HUDEP-2 (cell line): Measurements from ENCODE around the gene TYW5.

Experiments
- DNase-seq, 76 experiments: peaks; one replicate each; lab custom pipeline; 2025; ENCODE audit not compliant: unreplicated experiment in 76 of 76; lab: John Stamatoyannopoulos, UW

TYW5 gene, protein sequence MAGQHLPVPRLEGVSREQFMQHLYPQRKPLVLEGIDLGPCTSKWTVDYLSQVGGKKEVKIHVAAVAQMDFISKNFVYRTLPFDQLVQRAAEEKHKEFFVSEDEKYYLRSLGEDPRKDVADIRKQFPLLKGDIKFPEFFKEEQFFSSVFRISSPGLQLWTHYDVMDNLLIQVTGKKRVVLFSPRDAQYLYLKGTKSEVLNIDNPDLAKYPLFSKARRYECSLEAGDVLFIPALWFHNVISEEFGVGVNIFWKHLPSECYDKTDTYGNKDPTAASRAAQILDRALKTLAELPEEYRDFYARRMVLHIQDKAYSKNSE

DNA sequence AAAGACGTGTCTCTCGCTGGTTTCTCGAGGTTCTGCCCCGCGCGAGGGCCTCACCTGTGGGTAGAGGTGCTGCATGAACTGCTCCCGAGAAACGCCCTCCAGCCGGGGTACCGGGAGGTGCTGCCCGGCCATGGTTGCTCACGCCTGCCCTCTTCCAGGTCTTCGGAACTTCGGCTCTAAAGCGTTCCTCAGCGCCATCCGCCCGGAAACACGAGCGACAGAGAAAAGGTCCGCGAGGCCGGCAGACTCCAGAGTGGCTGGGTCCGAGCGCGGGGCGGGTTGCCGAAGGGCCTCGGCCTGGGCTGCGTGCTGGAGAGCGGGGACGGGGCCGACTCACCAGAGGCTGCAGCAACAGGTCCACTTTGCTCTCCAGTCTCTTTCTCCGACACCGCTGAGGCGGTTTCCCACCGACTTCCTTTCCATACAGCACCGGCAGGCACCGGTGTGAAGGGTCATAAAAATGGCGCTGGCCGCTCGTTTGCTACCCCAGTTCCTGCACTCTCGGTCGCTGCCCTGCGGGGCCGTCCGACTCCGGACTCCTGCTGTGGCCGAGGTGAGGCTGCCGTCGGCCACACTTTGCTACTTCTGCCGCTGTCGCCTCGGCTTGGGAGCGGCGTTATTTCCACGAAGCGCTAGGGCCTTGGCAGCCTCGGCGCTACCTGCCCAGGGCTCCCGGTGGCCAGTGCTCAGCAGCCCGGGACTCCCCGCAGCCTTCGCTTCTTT is at the start of gene TYW5, which contains the start of gene MAIP1:
TSS of gene TYW5 (minus strand) at position 153 of the 723 bp plus-strand sequence. CDS start at position 132, 21 bp downstream.
TSS of gene MAIP1 (plus strand) at position 244 of the 723 bp plus-strand sequence. CDS start at position 461, 217 bp downstream.
- peak; percentile 15 to 94 (median 69) for DNase-seq

DNA sequence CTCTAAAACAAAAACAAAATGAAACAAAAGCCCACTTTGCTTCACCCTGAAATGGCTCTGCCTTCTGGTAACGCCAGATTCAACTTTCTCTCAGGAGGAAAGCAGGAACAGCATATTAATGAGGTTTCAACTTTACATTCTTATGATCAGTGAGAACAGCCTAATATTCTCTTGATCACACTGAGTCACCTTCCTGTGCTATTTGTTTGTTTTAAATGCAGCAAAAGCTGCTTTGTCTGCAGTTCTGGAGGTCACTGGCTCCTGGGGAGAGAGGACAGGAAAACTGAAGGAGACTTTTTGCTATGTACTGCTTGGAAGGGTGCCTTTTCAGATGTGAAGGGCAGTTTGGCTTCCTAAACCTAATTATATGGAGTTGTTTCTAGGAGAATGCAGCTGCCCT is 48.2 kb upstream of the TYW5 start:
- DNase-seq: no peak

GRCh38 chr2:200000444-200001163 is 45.3 kb upstream of the TYW5 start:
- no peak for DNase-seq

GRCh38 chr2:199999166-199999565 is 43.9 kb upstream of the TYW5 start:
- DNase-seq: no peak

- DNase-seq: no peak
Observed at GRCh38 chr2:199997296-199997695, 42.0 kb upstream of the TYW5 start.

DNA sequence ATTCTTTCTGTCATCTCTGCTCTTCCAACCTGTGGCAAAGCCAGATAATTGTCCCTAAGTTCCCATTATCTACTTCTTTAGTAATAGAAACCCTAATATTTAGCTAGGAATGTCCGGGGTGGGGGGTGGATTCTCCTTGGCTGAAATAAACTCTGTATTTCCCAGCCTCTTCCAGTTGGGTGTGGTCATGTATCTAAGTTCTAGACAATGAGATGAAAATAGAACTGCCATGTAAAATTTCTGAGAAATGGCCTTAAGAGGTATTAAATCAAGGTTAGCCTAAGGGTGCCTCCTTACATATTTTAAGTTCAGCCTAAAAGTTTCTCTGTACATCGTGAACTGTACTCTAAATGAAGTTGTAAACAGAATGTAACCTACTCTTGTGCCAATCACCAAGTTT is 39.6 kb upstream of the TYW5 start:
- DNase-seq: no peak

- no peak for DNase-seq
Observed at GRCh38 chr2:199994371-199994770, 39.1 kb upstream of the TYW5 start.

GRCh38 chr2:199992296-199992695 is 37.0 kb upstream of the TYW5 start:
- DNase-seq: no peak

DNA sequence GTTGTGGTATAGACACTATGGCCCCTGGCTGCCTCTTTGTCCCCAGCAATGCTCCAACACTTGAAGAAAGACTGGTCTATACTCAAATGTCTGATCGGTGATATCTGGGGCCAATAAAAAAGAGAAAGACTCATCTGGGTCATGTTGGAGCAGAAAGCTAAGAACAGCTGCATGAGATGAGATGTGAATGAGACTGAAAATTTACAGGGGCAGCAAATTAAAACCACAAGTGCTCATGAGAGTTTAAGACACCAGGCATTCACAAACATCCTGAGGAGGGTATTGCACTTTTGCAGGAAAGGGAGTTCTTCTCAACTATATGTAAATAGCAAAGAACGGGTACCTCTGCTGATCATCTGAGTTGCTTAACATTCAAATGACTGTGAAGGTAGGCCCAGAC is 36.4 kb upstream of the TYW5 start:
- no peak for DNase-seq

- DNase-seq: no peak
Observed at GRCh38 chr2:199989822-199990221, 34.5 kb upstream of the TYW5 start.

GRCh38 chr2:199988151-199988550 is 32.9 kb upstream of the TYW5 start:
- peak in 3 of 76 experiments; percentile 1 to 6 (median 5) for DNase-seq

DNA sequence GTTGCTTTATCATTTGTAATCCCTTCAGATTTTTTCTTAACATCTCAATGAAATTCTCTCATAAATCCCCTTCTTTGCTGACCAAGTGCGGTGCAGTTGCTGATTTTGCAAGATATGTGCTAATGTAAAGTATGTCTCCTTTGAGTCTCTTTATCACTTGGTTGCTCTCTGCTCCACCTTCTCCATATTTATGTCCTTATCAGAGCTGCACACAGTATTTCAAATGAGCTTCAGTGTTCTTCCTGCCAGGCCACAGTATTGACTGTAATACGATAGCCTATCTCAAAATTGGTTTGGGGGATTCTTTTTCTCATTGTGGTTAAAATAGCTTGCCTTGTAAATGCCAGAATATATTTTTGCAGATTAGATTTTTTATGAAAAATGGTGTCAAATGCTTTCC is 32.3 kb upstream of the TYW5 start:
- DNase-seq: peak in 39 of 76 experiments; percentile 1 to 74 (median 37)

DNA sequence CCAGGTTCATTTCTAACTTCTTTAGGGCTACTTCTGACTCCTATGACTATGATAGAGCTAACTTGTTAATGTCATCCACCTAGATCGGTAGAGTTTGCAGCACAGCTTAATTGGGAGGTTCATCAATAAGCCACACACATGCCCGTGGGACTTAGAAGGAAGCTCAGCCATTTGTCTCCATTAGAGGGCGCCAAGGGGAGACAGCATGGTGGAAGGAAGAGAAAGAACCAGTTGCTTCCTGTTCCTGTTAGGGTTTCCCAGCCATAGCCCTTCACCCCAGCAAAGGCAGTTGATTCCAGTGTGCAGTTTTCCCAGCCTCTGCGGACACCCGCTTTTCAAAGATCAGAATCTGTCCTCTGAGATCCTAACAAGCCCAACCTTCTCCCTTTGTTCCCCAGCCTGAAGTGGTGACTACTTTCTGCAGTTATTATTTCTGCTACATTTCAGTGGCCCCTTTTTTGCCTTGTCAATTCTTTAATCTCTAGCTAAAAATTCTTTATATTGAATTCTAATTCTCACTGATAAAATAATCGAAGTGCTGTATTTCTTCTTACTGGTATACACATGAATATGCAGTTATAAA is 30.4 kb upstream of the TYW5 start:
- DNase-seq: peak in 70 of 76 experiments; percentile 2 to 73 (median 34)

- DNase-seq: no peak
Observed at GRCh38 chr2:199984755-199985154, 29.5 kb upstream of the TYW5 start.

GRCh38 chr2:199984159-199984558 is 28.9 kb upstream of the TYW5 start:
- no peak for DNase-seq

DNA sequence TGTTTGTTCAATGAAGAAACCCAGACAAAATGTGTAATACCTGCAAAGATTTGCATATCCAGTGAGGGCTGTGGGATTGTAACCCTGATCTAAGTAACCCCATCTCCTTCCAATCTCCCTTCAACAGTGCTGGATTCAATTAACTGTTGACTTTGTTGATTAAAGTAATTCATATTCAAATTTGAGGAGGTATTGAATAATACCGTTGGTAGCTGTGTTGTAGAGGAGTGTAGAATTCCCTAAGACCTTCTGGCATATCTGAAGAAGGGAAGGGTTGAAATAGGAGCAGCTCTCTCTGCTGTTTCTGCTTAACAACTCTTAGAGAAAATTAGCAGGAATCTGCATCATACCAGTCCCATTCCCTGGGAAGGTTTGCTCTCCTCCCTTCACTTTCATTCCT is 28.2 kb upstream of the TYW5 start:
- DNase-seq: no peak

GRCh38 chr2:199982126-199982843 is 27.0 kb upstream of the TYW5 start:
- no peak for DNase-seq

- peak in 66 of 76 experiments; percentile 3 to 73 (median 46) for DNase-seq
Observed at GRCh38 chr2:199979832-199980628, 24.7 kb upstream of the TYW5 start.

DNA sequence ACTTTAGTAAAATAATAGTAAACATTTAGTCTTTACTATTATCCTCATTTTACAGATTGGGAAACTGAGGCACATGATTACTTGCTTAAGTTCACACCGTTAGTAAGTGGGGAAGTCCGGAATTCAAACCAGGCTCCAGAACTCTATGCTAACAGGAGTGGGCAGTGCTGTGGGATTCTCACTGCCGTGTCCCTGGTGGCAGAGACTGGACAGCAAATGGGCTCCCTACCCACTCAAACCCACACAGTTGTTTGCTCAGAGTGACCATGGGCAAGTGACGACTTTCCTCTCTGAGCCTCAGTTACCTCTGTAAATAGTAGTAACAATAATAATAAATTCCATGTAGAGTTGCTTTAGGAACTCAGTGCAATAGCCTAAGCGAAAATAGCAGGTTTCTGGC is 24.1 kb upstream of the TYW5 start:
- DNase-seq: no peak
